Neural crest cell (in vitro differentiated cells): Measurements from ENCODE around the gene PPM1H. TPM values are rescaled to one million over a fixed set of nuclear protein-coding genes. Genes with fewer than 3 reads are reported as not detected.

Source experiments
- DNase-seq: peaks from one replicate; pipeline ENCODE4 v3.0.0; 2021; ENCODE audit warnings: low read depth, mixed read lengths, low spot score
- H3K27ac Mint-ChIP-seq: one replicate; pipeline ENCODE4 v1.8.0; 2021; ENCODE audit warnings: mild to moderate bottlenecking, mixed read lengths; ENCODE audit not compliant: unreplicated experiment
- H3K27me3 Mint-ChIP-seq: 2 replicates; pipeline ENCODE4 v1.8.0; 2021; ENCODE audit warnings: low read depth, mild to moderate bottlenecking, mixed read lengths
- H3K36me3 Mint-ChIP-seq: 2 replicates; pipeline ENCODE4 v1.8.0; 2021; ENCODE audit warnings: low read depth, mild to moderate bottlenecking, mixed read lengths
- H3K4me1 Mint-ChIP-seq: 2 replicates; pipeline ENCODE4 v1.8.0; 2021; ENCODE audit warnings: mixed read lengths
- H3K4me3 Mint-ChIP-seq: one replicate; pipeline ENCODE4 v1.8.0; 2021; ENCODE audit warnings: mild to moderate bottlenecking, mixed read lengths
- H3K9me3 Mint-ChIP-seq: 2 replicates; pipeline ENCODE4 v1.8.0; 2021; ENCODE audit warnings: mixed read lengths
- total RNA-seq: library from RNA; stranded (reverse); gene quantifications from 2 replicates; pipeline ENCODE4 v1.2.1, GENCODE V29; 2021
- TF ChIP-seq, protein P1 (sequence below): fragments of 200-600 bp; sonication (generic); conservative IDR thresholded peaks from 2 replicates; pipeline ENCODE4 v1.5.0; 2021; ENCODE audit warnings: antibody characterized with exemption, mild to moderate bottlenecking

The PPM1H gene
- total RNA-seq, 1 donor from 2014 or later = 3.5 TPM

DNA sequence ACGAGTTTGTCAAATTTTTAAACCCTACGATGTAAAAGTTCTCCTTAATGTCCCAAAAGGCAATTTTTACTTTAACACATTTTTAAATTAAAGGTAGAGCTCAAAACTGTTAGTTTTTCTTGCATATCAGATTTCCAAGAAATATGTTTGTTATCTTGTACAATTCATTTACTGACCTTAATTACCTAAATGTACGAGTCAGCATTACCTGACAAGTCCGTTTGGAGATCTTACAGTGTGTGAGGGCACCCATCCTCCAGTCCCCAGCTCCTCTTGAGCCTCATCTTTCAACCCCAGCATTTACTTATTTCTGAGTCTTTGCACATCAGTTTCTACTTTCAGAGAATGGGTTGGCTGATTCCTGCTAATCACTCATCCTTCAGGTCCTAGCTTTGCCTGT, 23.7 kb downstream of the PPM1H start:
- Mint-ChIP-seq H3K27me3 (peaks cover 2% of the 10 kb centered on the region), H3K9me3 (no peaks in the 10 kb centered on the region)

DNA sequence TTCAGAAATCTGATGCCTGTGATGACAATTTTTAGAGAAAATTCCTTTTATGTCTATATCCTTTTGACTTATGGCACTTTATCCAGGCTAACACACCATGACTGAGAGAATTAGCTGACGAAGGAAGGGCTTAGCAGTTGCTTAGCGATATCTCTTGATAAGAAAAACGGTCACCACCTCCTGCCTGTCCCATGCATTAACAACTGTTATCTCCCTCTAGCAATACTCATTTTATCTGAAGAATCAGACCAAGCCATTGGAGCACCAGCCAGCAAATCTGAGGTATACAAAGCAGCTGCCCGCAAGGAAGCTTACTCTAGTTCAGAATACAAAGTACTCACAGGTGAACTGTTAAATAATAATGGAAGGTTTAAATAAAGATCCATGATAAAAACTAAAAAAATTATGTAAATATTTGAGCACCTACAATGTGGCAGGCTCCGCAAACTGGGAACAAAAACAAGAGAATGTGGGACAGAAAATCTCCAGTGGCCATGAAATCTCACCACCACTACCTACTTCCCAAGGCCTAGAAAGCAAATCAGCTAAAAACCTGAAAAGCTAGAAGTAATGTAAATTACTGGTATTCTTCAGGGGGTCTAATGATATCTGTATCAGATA, 24.3 kb downstream of the PPM1H start:
- Mint-ChIP-seq H3K27me3 (peaks cover 2% of the 10 kb centered on the region), H3K27ac (no peak overlapping the region)

More for the DNA sequence above, 23.7 kb downstream of the PPM1H start:
- TF ChIP-seq, protein P1, sequence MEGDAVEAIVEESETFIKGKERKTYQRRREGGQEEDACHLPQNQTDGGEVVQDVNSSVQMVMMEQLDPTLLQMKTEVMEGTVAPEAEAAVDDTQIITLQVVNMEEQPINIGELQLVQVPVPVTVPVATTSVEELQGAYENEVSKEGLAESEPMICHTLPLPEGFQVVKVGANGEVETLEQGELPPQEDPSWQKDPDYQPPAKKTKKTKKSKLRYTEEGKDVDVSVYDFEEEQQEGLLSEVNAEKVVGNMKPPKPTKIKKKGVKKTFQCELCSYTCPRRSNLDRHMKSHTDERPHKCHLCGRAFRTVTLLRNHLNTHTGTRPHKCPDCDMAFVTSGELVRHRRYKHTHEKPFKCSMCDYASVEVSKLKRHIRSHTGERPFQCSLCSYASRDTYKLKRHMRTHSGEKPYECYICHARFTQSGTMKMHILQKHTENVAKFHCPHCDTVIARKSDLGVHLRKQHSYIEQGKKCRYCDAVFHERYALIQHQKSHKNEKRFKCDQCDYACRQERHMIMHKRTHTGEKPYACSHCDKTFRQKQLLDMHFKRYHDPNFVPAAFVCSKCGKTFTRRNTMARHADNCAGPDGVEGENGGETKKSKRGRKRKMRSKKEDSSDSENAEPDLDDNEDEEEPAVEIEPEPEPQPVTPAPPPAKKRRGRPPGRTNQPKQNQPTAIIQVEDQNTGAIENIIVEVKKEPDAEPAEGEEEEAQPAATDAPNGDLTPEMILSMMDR = no peak
- no peak for DNase-seq
- Mint-ChIP-seq H3K4me1 (no peaks in the 10 kb centered on the region), H3K36me3 (no peaks in the 10 kb centered on the region), H3K4me3 (no peak overlapping the region), H3K27ac (no peak overlapping the region)

DNA sequence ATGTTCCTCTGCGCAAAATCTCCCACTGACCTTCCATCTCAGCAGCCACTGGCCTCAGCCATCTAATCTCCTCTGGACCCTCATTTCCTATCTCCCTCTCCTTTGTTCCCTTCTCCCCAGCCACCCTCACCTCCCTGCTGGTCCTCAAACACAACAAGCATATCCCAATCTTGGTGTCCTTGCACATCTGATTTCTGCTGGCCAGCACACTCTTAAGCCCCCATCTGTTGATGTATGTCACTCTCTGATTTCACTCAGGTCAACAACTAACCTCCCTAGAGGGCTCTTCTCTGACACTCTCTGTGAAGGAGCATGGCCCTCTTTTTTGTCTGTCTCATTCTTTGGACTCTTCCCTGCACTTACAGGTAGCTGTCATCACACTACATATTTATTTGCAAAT, 25.6 kb downstream of the PPM1H start:
- TF ChIP-seq, protein P1 = no peak
- Mint-ChIP-seq H3K27ac (no peak overlapping the region), H3K4me1 (no peaks in the 10 kb centered on the region), H3K27me3 (peaks cover 2% of the 10 kb centered on the region), H3K36me3 (no peaks in the 10 kb centered on the region), H3K4me3 (no peak overlapping the region), H3K9me3 (no peaks in the 10 kb centered on the region)
- DNase-seq = no peak

More for the DNA sequence above, 24.3 kb downstream of the PPM1H start:
- H3K36me3 Mint-ChIP-seq = no peaks in the 10 kb centered on the region
- no peaks in the 10 kb centered on the region for H3K4me1 Mint-ChIP-seq
- no peak for DNase-seq
- TF ChIP-seq, protein P1 = no peak
- no peak overlapping the region for H3K4me3 Mint-ChIP-seq
- no peaks in the 10 kb centered on the region for H3K9me3 Mint-ChIP-seq

DNA sequence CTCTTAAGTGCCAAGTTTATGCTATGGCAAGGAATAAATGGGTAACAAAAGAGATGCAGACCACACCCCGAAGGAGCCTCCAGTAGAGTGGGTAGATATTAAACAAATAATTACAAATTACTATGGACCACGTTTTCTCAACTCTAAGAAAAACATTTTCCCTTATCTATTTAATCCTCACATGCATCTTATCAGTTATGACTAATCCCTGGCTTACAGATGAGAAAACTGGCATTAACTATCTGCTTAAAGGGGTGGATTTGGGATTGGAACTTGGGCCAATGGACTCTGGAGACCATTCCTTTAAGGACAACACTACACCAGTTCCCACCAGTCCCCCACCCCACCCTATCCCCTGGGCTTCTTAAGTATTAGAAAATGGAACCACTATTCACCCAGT, 26.3 kb downstream of the PPM1H start:
- Mint-ChIP-seq H3K9me3 (no peaks in the 10 kb centered on the region), H3K4me3 (no peak overlapping the region), H3K27ac (no peak overlapping the region), H3K27me3 (peaks cover 2% of the 10 kb centered on the region), H3K36me3 (no peaks in the 10 kb centered on the region), H3K4me1 (no peaks in the 10 kb centered on the region)
- TF ChIP-seq, protein P1 = no peak
- DNase-seq = no peak

DNA sequence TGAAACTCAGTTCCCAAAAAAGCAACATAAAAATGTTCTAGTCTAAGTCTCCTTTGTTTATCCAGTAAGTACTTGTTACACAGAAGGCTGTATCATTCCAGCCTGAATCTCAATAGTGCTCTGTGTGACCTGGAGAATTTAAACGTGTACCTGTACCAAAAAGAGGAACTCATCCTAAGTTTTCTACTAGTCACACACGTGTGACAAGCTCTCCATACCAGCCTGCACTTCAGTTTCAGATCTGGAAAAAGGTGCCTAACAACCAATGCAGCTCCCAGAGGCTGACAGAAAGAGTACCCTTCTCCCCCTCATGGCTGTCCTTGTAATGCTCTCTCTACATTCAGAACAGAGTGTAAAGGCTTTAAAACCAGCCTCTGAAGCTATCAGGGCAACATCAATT, 27.4 kb downstream of the PPM1H start:
- TF ChIP-seq, protein P1 = no peak
- Mint-ChIP-seq H3K27ac (no peak overlapping the region), H3K4me3 (no peak overlapping the region), H3K27me3 (peaks cover 2% of the 10 kb centered on the region), H3K9me3 (no peaks in the 10 kb centered on the region), H3K36me3 (no peaks in the 10 kb centered on the region), H3K4me1 (no peaks in the 10 kb centered on the region)
- no peak for DNase-seq
